NCI-H1930 (cell line): Measurements from ENCODE around the gene STK25.
"Not testable (repeated sequence)": the region's sequence is repeated elsewhere in the genome, so short reads cannot be mapped to it uniquely, and the experiment has no call there.

Experiments used
- DNase-seq, 2 experiments: peaks; one replicate each; lab custom pipeline; 2025; lab: John Stamatoyannopoulos, UW

The STK25 gene

GRCh38 chr2:241507430-241508239, 749 bp downstream of the STK25 start:
- peak; percentile 38 to 42 for DNase-seq

DNA sequence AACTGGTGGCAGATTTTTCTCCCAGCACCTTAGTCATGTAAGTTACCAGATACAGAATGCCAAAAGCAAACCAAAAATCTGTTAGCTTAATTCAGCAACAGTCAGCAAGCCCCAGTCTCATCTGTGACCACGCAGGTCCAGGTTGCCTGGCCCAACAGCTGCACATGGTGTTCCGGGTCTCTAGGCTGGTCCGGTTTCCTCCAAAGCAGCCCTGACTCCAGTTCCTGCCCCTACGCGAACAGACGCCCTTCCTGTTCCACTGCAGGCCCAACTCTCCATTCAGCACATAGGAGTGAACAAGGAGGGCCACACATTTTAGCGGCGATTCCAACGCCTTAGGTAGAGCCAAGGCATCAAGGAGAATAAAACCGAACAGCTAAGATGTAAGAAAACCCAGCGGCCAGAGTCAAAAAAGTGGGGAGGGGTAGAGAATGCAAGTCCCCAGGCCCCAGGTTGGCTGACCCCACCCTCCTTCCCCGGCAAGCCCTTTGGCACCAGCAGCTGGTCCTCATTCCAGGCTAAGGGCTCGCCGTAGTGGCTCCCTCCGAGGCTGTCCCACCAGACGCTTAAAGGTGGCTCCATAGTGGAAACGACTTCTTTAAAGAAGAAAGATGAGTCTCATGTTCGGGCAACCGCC, 1.5 kb downstream of the STK25 start:
- no peak for DNase-seq

DNA sequence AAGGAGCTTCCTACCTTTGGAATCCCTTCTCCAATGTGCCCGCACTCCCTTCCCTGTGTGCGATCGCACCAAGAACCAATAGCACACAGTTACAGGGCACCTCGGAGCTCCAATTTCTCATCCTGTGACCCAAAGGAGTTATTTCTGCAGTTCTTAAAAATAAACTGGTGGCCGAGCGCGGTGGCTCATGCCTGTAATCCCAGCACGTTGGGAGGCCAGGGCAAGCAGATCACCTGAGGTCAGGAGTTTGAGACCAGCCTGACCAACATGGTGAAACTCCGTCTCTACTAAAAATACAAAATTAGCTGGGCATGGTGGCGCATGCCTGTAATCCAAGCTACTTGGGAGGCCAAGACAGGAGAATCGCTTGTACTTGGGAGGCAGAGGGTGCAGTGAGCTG, 2.1 kb downstream of the STK25 start:
- DNase-seq: not testable (repeated sequence)

- DNase-seq: no peak
Measured at GRCh38 chr2:241505781-241506201, 2.6 kb downstream of the STK25 start.

DNA sequence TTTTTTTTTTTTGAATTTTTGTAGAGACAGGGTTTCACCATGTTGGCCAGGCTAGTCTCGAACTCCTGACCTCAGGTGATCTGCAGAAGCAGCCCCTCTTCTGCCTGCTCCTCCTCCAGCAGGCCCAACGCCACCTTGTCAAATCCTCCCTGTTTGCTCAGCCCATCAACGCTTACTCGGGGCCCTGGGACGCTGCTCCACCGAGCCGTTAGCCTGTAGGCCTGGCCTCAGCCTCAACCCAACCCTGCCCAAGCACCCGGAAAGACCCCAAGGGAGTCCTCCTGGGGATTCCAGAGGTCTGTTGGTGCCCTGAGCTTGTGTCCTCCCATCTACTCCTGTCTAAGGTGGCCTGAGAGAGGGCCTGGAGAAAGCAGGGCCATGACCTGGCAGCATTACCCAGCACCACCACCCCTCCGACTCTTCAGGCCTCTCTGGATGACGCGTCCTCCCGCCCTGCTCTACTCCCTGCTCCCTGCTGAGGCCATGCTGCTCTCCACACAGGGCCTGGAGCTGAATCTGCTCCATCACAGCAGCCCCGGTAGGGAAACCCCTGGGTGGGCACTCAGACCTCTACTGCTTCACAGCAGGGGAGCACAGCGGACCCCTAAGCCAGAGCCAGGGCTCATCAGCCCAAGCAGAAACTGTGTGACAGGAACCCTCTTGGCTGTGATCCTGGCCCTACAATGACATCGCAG, 3.2 kb downstream of the STK25 start:
- no peak for DNase-seq

DNA sequence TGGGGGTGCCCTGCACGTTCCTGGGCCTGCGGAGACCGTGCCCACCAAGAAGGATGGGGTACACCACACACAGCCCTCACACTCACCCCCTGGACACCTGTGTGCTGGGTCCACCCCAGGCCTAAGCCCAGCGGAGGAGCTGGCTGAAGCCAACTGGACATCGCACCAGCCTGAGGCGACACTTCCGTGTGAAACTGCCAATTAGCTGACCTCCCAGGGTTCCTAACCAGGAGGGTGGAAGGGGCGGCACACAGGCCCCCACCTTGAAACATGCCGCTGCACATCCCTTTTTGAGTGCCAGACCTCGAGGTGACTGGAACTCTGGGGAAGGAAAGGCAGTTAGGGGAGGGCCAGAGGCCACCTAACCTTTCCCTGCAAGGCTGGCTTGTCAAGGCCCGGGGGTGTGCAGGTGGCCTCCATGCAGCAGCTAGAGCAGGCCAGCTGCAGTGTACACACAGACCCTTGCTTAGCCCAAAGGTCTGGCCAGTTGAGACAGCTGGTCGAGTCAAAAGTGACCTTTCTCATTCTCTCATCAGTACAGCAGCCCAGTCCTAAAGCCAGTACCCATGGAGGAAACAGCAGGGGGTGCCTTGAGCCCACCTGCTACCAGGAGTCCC, 4.5 kb downstream of the STK25 start:
- no peak for DNase-seq

DNA sequence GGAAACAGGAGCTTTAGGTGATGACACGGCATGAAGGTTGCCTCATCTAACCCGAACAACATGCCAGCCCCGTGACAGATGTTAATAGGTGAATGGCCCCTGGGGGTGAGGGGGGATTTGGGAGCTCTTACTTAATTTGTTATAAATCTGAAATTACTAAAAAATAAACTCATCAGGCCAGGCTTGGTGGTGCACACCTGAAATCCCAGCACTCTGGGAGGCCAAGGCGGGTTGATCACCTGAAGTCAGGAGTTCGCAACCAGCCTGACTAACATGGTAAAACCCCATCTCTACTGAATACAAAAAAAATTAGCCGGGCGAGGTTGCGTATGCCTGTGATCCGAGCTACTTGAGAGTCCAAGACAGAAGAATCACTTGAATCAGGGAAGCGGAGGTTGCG, 6.1 kb downstream of the STK25 start:
- no peak for DNase-seq

GRCh38 chr2:241501551-241501950, 6.8 kb downstream of the STK25 start:
- no peak for DNase-seq

GRCh38 chr2:241501099-241501541, 7.3 kb downstream of the STK25 start:
- DNase-seq: no peak

GRCh38 chr2:241500431-241500975, 7.9 kb downstream of the STK25 start:
- DNase-seq: no peak

- no peak for DNase-seq
Measured at GRCh38 chr2:241500016-241500415, 8.4 kb downstream of the STK25 start.

DNA sequence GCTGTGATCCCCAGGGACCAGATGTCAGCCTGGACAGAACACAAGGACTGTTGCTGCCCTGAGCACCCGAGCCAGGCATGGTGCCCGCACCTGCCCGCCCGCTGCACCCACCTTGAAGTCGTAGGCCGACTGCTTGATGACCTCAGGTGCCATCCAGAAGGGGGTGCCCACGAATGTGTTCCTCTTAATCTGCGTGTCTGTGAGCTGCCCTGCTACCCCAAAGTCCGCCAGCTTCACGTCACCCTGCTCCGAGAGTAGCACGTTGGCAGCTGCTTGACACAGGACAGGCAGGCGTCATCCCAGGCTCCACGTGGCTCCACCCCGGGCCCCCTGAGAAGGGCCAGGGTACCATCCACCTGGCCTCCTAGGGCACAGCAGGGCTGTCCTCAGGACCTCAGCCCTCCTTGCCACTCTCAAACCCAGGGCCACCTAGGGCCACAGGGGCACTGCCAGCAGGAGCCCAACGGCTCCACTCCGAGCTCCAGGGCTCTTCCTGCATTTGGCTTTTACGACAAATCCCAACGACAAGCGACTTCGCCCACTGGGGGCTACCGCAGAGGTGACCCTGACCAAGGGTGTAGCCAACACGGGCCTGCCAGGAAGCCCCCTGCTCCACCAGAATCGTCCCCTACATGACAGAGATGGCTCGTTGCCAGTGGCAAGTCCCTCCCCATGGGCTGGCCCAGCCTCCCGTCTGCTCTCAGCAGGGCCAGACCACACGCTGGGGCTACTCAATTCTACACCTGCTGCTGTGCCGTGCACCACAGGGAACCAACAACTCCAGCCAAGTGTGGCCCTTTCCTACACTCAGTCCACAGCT, 9.0 kb downstream of the STK25 start:
- DNase-seq: no peak

- no peak for DNase-seq
Measured at GRCh38 chr2:241498115-241499070, 10.0 kb downstream of the STK25 start.

- DNase-seq: no peak
Measured at GRCh38 chr2:241496904-241497877, 11.2 kb downstream of the STK25 start.

GRCh38 chr2:241496003-241496707, 12.2 kb downstream of the STK25 start:
- no peak for DNase-seq

DNA sequence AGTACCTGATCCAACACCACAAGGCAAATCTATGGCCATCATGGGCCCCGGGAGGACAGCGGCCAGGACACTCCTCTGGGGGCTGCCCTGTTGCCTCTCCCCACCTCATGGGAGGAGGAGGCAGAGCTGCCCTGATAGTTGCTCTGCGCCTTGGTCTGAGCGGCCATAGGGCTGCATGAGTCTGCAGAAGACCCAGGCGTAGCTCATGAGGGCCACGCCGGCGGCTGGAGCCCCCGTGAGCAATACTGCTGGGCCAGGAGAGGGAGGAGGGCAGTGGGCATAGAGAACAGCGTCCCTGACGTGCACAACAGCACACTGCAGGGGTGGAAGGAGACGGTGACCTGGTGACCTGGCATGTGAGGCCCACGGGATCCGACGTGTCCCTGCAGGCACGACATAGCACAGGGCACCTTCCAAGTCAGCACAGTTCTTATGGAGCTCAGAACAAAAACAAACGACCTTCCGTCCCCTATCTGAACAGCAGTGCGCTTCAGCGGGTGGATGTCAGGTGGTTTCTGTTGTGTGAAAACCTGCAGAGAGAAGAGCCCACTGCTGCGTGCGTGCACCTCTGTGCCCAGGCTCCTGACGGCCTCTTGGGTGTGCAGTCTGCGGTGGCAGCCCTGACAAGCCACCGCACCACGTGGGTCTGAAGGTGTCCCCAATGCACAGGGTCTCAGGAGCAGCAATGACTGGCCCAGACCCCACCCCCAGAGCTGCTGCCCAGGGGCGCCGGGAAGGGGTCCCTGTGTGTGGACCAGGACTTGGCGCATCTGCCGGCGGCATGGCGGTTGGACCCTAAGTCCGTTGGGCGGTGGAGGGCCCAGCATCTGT, 13.0 kb downstream of the STK25 start:
- no peak for DNase-seq

DNA sequence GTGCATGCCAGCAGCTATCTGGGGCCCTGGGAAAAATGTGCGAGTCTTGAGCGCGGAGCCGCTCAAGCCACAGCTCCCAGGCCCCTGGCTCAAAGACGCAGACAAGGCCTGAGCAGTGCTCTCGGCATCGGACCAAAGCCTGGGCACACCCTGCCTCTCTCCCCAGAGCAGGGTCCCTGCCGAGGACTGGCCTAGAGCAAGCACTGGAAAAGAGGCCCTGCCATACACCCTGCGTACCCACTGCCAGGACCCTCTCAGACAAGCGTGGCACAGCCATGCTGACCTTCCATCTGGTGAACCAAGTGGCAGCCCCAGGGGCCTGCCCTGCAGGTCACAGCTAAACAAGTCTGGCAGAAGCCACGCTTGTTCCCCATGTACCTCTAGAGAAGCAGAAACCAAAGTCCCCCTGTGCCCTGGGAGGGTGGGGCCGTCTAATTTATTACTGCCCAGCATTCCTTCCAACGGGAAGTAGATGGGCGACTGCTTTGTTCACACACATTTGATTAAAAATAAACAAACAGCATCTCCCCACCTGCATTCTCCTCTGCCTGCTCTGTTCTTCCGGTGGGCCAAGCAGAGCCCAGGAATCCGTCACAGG, 14.0 kb downstream of the STK25 start:
- no peak for DNase-seq
